ENCODE data around the gene KRTAP9-4.
A peak's percentile ranks its signal among the peaks of the same experiment; 100 is the strongest.
"Not testable (repeated sequence)": the region's sequence is repeated elsewhere in the genome, so short reads cannot be mapped to it uniquely, and the experiment has no call there.

Gene KRTAP9-4

DNA sequence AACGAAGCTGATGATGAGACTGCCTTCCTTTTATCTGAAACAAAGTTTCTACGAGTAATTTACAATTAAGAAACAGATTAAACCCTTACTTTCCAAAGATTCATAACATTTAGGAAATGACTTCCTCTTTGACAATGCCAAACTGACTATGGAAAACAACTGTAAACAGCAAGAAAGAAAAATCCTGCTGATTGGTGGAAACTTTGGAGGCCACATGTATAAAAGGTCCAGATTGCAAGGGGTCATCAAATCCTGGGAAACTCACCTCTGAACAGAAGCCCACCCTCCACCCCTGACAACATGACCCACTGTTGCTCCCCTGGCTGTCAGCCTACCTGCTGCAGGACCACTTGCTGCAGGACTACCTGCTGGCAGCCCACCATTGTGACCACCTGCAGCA, 15.6 kb downstream of the KRTAP9-4 start, which contains the start of gene KRTAP9-6:
Gene KRTAP9-6 (plus strand): TSS at position 301 of the 400 bp plus-strand sequence. CDS start 0 bp downstream, at position 301.
- DNase-seq: no peak

- DNase-seq: no peak
Observed at GRCh38 chr17:41267711-41268110, 18.2 kb downstream of the KRTAP9-4 start.

DNA sequence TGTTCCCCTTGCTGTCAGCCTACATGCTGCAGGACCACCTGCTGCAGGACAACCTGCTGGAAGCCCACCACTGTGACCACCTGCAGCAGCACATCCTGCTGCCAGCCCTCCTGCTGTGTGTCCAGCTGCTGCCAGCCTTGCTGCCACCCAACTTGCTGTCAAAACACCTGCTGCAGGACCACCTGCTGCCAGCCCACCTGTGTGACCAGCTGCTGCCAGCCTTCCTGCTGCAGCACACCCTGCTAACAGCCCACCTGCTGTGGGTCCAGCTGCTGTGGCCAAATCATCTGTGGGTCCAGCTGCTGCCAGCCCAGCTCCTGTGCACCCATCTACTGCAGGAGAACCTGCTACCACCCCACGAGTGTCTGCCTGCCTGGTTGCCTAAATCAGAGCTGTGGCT, 21.8 kb downstream of the KRTAP9-4 start:
- not testable (repeated sequence) for DNase-seq

GRCh38 chr17:41271858-41272257, 22.4 kb downstream of the KRTAP9-4 start:
- DNase-seq: no peak

DNA sequence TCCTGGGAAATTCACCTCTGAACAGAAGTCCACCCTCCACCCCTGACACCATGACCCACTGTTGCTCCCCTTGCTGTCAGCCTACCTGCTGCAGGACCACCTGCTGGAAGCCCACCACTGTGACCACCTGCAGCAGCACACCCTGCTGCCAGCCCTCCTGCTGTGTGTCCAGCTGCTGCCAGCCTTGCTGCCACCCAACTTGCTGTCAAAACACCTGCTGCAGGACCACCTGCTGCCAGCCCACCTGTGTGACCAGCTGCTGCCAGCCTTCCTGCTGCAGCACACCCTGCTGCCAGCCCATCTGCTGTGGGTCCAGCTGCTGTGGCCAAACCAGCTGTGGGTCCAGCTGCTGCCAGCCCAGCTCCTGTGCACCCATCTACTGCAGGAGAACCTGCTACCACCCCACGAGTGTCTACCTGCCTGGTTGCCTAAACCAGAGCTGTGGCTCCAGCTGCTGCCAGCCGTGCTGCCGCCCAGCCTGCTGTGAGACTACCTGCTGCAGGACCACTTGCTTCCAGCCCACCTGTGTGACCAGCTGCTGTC, 26.2 kb downstream of the KRTAP9-4 start, which contains the start of gene KRTAP9-7:
Gene KRTAP9-7 (plus strand): TSS at position 51 of the 543 bp plus-strand sequence. CDS start 0 bp downstream, at position 51.
- not testable (repeated sequence) for DNase-seq

GRCh38 chr17:41278176-41278955, 28.9 kb downstream of the KRTAP9-4 start:
- no peak for DNase-seq

- no peak for DNase-seq
Observed at GRCh38 chr17:41284043-41284442, 34.6 kb downstream of the KRTAP9-4 start.

GRCh38 chr17:41284546-41284945, 35.1 kb downstream of the KRTAP9-4 start:
- DNase-seq: peak; percentile 44

DNA sequence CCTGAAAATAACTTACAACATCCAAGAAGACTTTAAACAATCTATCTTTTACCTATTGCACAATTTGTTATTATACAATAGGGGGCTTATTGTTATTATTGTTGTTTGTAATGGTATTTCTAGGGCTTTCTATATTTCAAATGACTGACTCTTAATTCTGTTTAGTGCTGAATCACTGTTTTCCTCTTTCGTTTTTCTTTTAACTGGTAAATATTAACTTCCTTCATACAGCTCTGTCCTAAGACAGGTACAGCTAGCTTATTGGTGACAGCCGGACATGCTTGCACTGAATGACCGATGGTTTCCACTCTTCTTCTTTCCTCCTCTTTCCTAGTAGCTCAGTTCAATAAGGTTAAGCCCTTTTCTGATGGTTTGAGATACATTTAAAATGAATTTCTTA, 37.6 kb downstream of the KRTAP9-4 start:
- DNase-seq: no peak

- DNase-seq: no peak
Observed at GRCh38 chr17:41294016-41294415, 44.5 kb downstream of the KRTAP9-4 start.

DNA sequence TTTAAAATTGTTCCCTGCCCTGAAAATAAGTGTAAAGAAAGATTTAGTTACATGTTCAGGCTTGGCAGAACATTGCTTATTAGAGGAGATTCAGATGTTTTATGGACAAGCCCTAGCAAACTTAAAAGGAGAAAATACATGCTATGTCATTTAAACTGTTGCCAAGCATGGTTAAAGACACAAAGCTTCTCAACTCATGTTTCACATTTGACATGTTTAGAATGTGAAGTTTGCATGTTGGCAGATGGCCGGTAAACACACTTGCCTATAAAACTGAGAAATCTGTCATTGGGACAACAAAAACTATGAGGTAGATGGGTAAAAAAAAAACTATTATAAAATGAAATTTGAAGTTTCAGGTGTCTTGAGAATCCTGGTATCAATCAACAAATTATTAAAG, 47.4 kb downstream of the KRTAP9-4 start:
- no peak for DNase-seq

- DNase-seq: no peak
Observed at GRCh38 chr17:41298458-41299135, 49.1 kb downstream of the KRTAP9-4 start.

All from hematopoietic multipotent progenitor cell treated with erythropoietin and hydrocortisone succinate and interleukin-3 and kit ligand, for 4 days (in vitro differentiated cells).